Activated CD8-positive, alpha-beta memory T cell treated with anti-CD3 and anti-CD28 coated beads, Interleukin-2, amount 50 U/mL, for 48 hours (primary cell): Measurements from ENCODE around the gene MNT.
A peak's percentile ranks its signal among the peaks of the same experiment; 100 is the strongest.
"Not testable (repeated sequence)": the region's sequence is repeated elsewhere in the genome, so short reads cannot be mapped to it uniquely, and the experiment has no call there.

Experiments used
- DNase-seq: peaks from one replicate; pipeline ENCODE4 v3.0.0-alpha.2; 2020

MNT gene

GRCh38 chr17:2400877-2401425 is at the start of gene MNT:
TSS of gene MNT (minus strand) at chr17:2401060. CDS start at chr17:2400712, 348 bp downstream.
- peak; percentile 96 for DNase-seq

- no peak for DNase-seq
These were observed 49.3 kb upstream of the MNT start for GRCh38 chr17:2450016-2450650.

- no peak for DNase-seq
These were observed 48.6 kb upstream of the MNT start for GRCh38 chr17:2449486-2449885.

DNA sequence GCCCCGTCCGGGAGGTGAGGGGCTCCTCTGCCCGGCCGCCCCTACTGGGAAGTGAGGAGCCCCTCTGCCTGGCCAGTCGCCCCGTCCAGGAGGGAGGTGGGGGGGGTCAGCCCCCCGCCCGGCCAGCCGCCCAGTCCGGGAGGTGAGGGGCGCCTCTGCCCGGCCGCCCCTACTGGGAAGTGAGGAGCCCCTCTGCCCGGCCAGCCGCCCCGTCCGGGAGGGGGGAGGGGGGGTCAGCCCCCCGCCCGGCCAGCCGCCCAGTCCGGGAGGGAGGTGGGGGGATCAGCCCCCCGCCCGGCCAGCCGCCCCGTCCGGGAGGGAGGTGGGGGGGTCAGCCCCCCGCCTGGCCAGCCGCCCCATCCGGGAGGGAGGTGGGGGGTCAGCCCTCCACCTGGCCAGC is 46.6 kb upstream of the MNT start:
- not testable (repeated sequence) for DNase-seq

- no peak for DNase-seq
These were observed 44.8 kb upstream of the MNT start for GRCh38 chr17:2445638-2446037.

GRCh38 chr17:2444382-2444781 is 43.5 kb upstream of the MNT start:
- no peak for DNase-seq

- DNase-seq: no peak
These were observed 41.3 kb upstream of the MNT start for GRCh38 chr17:2442166-2442565.

GRCh38 chr17:2440930-2441329 is 40.1 kb upstream of the MNT start:
- no peak for DNase-seq

GRCh38 chr17:2439997-2440396 is 39.1 kb upstream of the MNT start:
- not testable (repeated sequence) for DNase-seq

- no peak for DNase-seq
These were observed 38.0 kb upstream of the MNT start for GRCh38 chr17:2438823-2439222.

DNA sequence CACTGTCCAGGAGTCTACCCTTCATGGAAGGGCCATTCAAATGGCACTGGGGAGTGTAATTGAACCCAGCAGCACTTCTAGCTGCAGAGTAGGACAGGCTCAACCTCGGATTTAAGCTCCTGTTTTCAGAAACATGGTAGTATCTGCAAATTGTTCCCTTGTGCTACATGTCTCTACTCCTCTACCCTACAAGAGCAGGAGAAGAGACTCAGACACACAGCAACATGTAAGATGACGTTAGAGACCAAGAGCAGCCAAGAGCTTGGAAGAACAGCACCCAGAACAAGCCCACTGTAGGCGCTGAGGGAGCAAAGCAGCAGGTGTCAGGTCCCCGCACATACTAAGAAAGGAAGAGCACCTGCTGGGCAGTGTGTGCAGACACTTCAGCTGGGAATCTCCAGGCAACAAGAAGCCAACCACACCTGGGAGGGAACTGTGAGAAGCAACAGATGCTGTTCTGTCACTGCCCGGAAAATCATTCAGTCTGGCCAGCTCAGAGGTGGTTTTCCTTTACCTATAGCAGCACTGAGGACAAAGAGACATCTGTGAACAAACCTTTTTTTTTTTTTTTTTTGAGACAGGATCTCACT is 35.6 kb upstream of the MNT start:
- no peak for DNase-seq

GRCh38 chr17:2435862-2436261 is 35.0 kb upstream of the MNT start:
- no peak for DNase-seq

GRCh38 chr17:2435181-2435741 is 34.4 kb upstream of the MNT start:
- no peak for DNase-seq

- DNase-seq: no peak
These were observed 32.8 kb upstream of the MNT start for GRCh38 chr17:2433696-2434095.

DNA sequence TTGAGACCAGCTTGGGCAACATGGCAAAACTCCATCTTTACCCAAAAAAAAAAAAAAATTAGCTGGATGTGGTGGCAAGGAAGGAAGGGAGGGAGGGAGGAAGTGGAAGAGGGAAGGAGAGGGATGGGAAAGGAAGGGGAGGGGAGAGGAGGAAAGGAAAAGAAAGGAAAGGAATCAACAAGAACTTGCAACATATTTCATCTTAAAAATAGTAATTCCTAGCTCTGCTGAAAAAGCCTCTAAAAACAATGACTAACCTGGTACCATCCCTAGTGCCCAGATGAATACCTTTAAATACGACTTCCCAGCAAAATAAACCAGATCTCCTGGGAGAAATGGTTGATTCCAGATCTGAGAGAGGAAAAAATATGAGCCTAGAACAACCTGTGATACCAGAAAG is 27.1 kb upstream of the MNT start:
- DNase-seq: no peak

DNA sequence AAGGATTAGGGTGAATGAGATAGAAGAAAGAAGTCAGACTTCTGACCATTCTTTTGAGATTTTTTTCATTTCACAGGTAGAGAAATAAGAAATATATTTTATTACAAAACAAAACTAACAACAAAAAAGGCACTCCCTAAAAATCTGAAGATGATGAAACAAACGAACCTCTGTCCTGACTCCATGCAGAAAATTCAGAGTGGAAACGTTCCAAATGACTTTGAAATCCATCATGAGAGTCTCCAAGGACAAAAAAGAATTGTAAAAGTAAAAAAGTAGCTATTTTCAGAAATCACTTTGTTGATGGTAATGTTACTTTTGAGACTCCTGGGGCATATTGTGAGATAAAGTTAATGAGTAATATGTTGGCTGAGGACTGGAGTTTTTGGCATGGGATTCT is 26.4 kb upstream of the MNT start:
- no peak for DNase-seq

- DNase-seq: no peak
These were observed 22.4 kb upstream of the MNT start for GRCh38 chr17:2423271-2423670.

- no peak for DNase-seq
These were observed 20.7 kb upstream of the MNT start for GRCh38 chr17:2421315-2422147.

- no peak for DNase-seq
These were observed 19.3 kb upstream of the MNT start for GRCh38 chr17:2420176-2420575.

- DNase-seq: no peak
These were observed 18.6 kb upstream of the MNT start for GRCh38 chr17:2419486-2419885.

DNA sequence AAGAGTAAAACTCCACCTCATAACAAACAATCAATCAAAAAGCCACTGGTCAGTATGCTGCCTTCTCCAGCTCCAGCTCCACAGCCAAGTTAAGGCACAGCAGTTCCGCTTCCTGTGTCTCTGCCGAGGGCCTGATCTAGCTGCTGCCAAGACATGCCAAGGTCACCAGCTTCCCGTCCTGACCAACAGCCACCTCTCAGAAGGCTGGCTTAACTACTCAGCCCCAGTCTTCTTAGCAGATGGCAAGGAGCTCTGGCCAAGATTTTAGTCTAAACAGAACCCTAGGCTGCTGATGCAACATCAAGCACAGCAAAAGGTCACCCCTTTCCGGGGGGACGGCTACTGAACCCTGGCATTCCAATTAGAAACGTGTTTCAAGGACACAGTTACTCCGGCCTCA is 17.7 kb upstream of the MNT start:
- no peak for DNase-seq

DNA sequence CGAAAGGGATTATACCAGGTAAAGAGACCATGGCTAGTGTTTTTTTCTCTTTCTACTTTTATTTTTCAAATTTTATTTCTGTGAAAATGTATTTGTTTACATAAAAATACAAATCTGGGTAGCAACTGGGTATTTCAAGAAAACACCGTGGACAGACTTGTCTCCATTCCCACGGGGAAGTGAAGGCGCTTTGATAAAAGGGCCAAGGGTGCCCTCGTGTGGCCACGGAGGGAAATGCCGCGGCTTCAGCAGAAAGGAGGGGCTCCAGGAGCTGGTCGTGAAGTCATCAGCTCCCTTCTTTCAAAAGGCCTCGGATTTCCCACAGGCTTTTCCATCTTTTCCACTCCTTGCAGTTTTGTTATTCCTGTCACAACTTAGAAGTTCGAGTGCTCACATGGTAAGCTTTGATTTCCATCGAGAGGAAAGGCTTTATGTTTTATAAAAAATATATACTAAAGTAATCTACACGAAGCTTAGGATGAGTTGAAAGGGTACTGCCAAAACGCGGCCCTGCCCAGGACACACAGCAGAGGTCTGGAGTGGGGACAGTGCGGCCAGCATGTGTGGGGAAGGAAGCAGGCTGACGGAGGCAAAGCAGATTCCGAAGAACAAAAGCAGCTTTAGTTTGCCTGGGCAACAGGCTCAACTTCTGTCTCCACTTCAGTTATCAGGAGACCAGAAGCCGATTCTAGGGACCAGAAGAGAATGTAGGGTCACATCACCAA is 15.3 kb upstream of the MNT start:
- peak; percentile 97 for DNase-seq

- DNase-seq: no peak
These were observed 14.2 kb upstream of the MNT start for GRCh38 chr17:2415081-2415480.
